Measurements from ENCODE around the gene SON.

SON gene

DNA sequence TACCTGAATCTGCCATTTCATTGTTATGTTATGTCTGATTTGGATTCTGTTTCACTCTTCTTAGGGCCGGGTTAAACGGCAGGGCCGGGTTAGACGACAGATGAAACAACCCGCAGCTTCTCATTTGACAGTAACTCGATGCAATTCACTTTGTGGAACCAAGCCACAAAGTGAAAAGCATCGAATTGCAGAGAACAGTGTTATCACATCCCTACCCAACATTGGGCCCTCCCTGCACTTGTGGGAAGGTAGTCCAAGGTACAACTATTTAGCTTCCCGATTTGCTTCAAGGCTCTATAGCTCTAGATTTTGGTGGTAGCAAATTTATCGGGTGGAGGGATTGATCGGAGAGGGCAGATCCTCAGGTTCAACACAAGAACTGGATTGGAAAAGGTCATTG is 17.0 kb downstream of the SON start:
- no peak for DNase-seq (ENCODE audit: low read depth)
- no peak overlapping the region for H3K4me3 ChIP-seq (ENCODE audit: control insufficient read depth, low read depth, low read length)
- TF ChIP-seq, protein P1, sequence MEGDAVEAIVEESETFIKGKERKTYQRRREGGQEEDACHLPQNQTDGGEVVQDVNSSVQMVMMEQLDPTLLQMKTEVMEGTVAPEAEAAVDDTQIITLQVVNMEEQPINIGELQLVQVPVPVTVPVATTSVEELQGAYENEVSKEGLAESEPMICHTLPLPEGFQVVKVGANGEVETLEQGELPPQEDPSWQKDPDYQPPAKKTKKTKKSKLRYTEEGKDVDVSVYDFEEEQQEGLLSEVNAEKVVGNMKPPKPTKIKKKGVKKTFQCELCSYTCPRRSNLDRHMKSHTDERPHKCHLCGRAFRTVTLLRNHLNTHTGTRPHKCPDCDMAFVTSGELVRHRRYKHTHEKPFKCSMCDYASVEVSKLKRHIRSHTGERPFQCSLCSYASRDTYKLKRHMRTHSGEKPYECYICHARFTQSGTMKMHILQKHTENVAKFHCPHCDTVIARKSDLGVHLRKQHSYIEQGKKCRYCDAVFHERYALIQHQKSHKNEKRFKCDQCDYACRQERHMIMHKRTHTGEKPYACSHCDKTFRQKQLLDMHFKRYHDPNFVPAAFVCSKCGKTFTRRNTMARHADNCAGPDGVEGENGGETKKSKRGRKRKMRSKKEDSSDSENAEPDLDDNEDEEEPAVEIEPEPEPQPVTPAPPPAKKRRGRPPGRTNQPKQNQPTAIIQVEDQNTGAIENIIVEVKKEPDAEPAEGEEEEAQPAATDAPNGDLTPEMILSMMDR (IDR thresholded peaks at IDR 0.05; ENCODE audit: control insufficient read depth, insufficient read depth, low read depth, low read length, missing control alignments), result no peak

DNA sequence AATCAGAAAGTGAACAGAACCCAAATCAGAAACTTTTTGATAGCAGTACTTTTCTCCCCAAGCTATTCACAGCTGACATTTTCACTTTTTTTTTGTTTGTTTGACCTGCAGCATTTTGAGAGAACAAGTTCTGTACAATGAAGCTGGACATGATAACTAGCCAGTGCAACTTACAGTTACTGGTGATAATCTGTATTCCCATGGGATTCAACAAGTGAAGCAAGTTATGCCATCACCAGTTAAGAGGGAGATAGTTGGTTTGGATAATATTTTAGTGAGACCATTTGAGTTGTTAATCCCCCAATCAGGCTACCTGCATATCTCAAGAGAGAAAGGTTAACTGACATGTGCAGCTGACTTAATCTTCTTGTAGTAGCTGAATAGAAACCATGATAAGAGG is 18.1 kb downstream of the SON start:
- DNase-seq (ENCODE audit: low read depth), result no peak
- TF ChIP-seq, protein P1 (IDR thresholded peaks at IDR 0.05; ENCODE audit: control insufficient read depth, insufficient read depth, low read depth, low read length, missing control alignments), result no peak
- H3K4me3 ChIP-seq (ENCODE audit: control insufficient read depth, low read depth, low read length), result no peak overlapping the region

GRCh38 chr21:33561373-33561772 is 18.5 kb downstream of the SON start:
- H3K4me3 ChIP-seq (ENCODE audit: control insufficient read depth, low read depth, low read length), result no peak overlapping the region
- TF ChIP-seq, protein P1 (IDR thresholded peaks at IDR 0.05; ENCODE audit: control insufficient read depth, insufficient read depth, low read depth, low read length, missing control alignments), result no peak
- no peak for DNase-seq (ENCODE audit: low read depth)

DNA sequence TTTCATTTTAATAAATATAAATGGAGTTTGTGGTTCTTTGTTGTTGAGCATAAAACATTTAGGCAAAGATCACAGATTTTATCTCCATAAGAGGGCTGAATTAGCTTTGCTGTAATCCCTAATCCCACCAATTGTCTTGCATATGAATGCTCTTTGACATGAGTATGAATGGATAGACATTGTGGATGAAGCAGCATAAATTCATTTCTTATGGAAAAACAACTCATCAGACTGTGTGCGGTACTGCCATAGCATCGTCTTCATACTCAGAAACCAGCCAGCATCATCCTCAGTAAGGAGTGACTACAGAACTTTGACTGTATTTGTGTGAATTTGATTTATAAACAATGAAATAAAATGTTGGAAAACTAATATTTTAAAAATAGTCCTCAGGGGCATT is 19.6 kb downstream of the SON start:
- no peak overlapping the region for H3K4me3 ChIP-seq (ENCODE audit: control insufficient read depth, low read depth, low read length)
- no peak for DNase-seq (ENCODE audit: low read depth)
- TF ChIP-seq, protein P1 (IDR thresholded peaks at IDR 0.05; ENCODE audit: control insufficient read depth, insufficient read depth, low read depth, low read length, missing control alignments), result no peak

GRCh38 chr21:33566514-33566913 is 23.7 kb downstream of the SON start:
- no peak for DNase-seq (ENCODE audit: low read depth)
- TF ChIP-seq, protein P1 (IDR thresholded peaks at IDR 0.05; ENCODE audit: control insufficient read depth, insufficient read depth, low read depth, low read length, missing control alignments), result no peak
- H3K4me3 ChIP-seq (ENCODE audit: control insufficient read depth, low read depth, low read length), result no peak overlapping the region

DNA sequence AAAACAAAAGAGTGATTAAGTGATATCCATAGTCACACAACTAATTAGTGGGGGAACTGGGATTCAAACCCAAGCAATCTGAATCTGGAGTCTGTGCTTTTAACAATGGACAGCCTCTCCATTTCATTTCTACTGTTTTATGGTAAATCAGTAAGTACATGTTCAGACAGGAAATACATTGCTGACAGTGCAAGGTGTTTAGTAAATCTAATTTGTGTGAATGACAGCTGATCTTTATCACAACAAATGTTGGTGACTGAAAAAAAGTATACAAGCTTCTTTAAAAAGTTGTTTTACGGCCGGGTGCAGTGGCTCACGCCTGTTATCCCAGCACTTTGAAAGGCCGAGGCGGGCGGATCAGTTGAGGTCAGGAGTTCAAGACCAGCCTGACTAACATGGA is 25.1 kb downstream of the SON start:
- DNase-seq (ENCODE audit: low read depth), result no peak
- TF ChIP-seq, protein P1 (IDR thresholded peaks at IDR 0.05; ENCODE audit: control insufficient read depth, insufficient read depth, low read depth, low read length, missing control alignments), result no peak
- no peak overlapping the region for H3K4me3 ChIP-seq (ENCODE audit: control insufficient read depth, low read depth, low read length)

GRCh38 chr21:33568448-33568847 is 25.6 kb downstream of the SON start:
- no peak for DNase-seq (ENCODE audit: low read depth)
- H3K4me3 ChIP-seq (ENCODE audit: control insufficient read depth, low read depth, low read length), result no peak overlapping the region
- TF ChIP-seq, protein P1 (IDR thresholded peaks at IDR 0.05; ENCODE audit: control insufficient read depth, insufficient read depth, low read depth, low read length, missing control alignments), result no peak
